CD4-positive, alpha-beta T cell treated with Interleukin-15 for 4 hours (primary cell): ENCODE measurements around the gene PPRC1.

Source experiments
- DNase-seq: peaks from one replicate; pipeline ENCODE4 v3.0.0-alpha.2; 2020; ENCODE audit warnings: low spot score

Gene PPRC1

GRCh38 chr10:102132563-102133372 lies at the start of gene PPRC1:
Gene PPRC1, plus strand, starts transcription at chr10:102133040. Its CDS starts 29 bp downstream, at chr10:102133069.
- DNase-seq = peak; percentile 97

- DNase-seq = no peak
These were observed 49.3 kb upstream of the PPRC1 start for GRCh38 chr10:102083541-102083940.

GRCh38 chr10:102085336-102085735 lies 47.5 kb upstream of the PPRC1 start:
- DNase-seq = no peak

- no peak for DNase-seq
These were observed 46.6 kb upstream of the PPRC1 start for GRCh38 chr10:102086196-102086595.

GRCh38 chr10:102090772-102091171 lies 42.1 kb upstream of the PPRC1 start:
- no peak for DNase-seq

GRCh38 chr10:102096449-102096848 lies 36.4 kb upstream of the PPRC1 start:
- DNase-seq = no peak

- DNase-seq = no peak
These were observed 31.7 kb upstream of the PPRC1 start for GRCh38 chr10:102101152-102101551.

- DNase-seq = no peak
These were observed 30.4 kb upstream of the PPRC1 start for GRCh38 chr10:102102421-102102820.

- DNase-seq = no peak
These were observed 25.8 kb upstream of the PPRC1 start for GRCh38 chr10:102106998-102107397.

GRCh38 chr10:102109166-102110116 lies 23.4 kb upstream of the PPRC1 start:
- DNase-seq = no peak

GRCh38 chr10:102111276-102111675 lies 21.6 kb upstream of the PPRC1 start:
- DNase-seq = no peak

GRCh38 chr10:102112210-102112817 lies 20.5 kb upstream of the PPRC1 start:
- DNase-seq = no peak

- no peak for DNase-seq
These were observed 19.4 kb upstream of the PPRC1 start for GRCh38 chr10:102113261-102113955.

- DNase-seq = no peak
These were observed 18.6 kb upstream of the PPRC1 start for GRCh38 chr10:102113956-102114857.

- DNase-seq = peak; percentile 81
These were observed 17.8 kb upstream of the PPRC1 start for GRCh38 chr10:102114861-102115618.

- DNase-seq = no peak
These were observed 17.1 kb upstream of the PPRC1 start for GRCh38 chr10:102115775-102116174.

- no peak for DNase-seq
These were observed 16.2 kb upstream of the PPRC1 start for GRCh38 chr10:102116656-102117055.

GRCh38 chr10:102117391-102118159 lies 15.3 kb upstream of the PPRC1 start:
- DNase-seq = peak; percentile 55

- no peak for DNase-seq
These were observed 14.0 kb upstream of the PPRC1 start for GRCh38 chr10:102118867-102119266.
